Neural cell (in vitro differentiated cells): Measurements from ENCODE around the gene RIC3.

ENCODE experiments used
- EP300 ChIP-seq: fragments of 450-650 bp; conservative IDR thresholded peaks from 2 replicates; pipeline ENCODE4 v1.6.1; 2014; ENCODE audit warnings: antibody characterized with exemption, mild to moderate bottlenecking, moderate library complexity; ENCODE audit not compliant: poor library complexity, severe bottlenecking
- POLR2AphosphoS5 ChIP-seq: IDR thresholded peaks from 2 replicates; pipeline ENCODE4 v1.6.1; 2012
- TAF1 ChIP-seq: IDR thresholded peaks from 2 replicates; pipeline ENCODE4 v1.6.1; 2012; ENCODE audit warnings: low read depth
- TF ChIP-seq, protein P1 (sequence below): fragments of 450-650 bp; IDR thresholded peaks from 2 replicates; pipeline ENCODE4 v1.5.1; 2014; ENCODE audit warnings: antibody characterized with exemption, mild to moderate bottlenecking, moderate library complexity; ENCODE audit not compliant: poor library complexity, severe bottlenecking

DNA sequence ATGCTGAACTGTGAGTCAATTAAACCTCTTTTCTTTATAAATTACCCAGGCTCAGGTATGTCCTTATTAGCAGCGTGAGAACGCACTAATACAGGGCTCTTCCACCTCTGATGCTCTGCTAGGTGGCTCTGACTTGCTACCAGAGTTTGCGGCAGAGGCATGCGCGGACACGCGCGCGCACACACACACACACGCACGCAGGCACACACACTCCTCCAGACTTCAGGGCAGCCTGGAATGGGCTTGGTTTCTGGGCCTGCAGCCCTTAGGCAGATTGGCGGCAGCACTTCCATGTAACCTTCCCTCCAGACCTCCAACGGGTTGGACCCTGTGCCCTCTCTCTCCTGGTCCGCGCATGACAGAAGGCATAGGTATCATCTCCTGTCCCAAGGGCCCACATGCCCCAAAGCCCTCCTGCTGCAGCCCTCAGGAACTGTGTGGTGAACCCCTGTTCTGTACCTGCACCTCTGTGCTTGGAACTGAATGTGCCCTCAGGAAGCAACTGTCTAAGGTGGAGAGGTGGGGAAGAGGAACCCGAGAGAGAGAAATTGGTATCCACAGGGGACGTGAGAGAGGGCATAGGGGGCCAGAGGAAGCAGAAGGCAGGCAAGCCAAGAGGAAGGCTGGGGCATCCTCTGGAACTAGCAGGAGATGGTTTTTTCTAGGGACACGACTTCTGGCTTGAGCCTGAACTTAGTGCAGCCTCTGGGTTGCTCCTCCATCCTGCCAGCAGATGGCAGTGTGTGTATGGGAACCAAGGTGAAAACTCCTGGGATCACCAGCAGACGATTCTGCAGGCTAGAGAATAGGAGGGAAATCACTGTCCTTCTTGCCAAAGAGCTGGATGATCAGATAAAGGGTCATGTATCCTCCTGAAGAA, 23.4 kb upstream of the RIC3 start:
- TF ChIP-seq, protein P1, sequence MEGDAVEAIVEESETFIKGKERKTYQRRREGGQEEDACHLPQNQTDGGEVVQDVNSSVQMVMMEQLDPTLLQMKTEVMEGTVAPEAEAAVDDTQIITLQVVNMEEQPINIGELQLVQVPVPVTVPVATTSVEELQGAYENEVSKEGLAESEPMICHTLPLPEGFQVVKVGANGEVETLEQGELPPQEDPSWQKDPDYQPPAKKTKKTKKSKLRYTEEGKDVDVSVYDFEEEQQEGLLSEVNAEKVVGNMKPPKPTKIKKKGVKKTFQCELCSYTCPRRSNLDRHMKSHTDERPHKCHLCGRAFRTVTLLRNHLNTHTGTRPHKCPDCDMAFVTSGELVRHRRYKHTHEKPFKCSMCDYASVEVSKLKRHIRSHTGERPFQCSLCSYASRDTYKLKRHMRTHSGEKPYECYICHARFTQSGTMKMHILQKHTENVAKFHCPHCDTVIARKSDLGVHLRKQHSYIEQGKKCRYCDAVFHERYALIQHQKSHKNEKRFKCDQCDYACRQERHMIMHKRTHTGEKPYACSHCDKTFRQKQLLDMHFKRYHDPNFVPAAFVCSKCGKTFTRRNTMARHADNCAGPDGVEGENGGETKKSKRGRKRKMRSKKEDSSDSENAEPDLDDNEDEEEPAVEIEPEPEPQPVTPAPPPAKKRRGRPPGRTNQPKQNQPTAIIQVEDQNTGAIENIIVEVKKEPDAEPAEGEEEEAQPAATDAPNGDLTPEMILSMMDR: peak; percentile 90
- TF ChIP-seq TAF1 (no peak), POLR2AphosphoS5 (no peak), EP300 (no peak)
